Anterior cingulate cortex (tissue), 58 donors: ENCODE results near the gene METTL25B.

Experiments used
- DNase-seq, 58 donors: peaks; one replicate each; lab custom pipeline; 2025; lab: John Stamatoyannopoulos, UW

The METTL25B gene

GRCh38 chr1:156727926-156728598, at the start of gene METTL25B:
TSS of gene METTL25B (plus strand) at chr1:156728469. CDS start at chr1:156729105, 636 bp downstream.
- peak in 56 of 58 donors; percentile 52 to 95 (median 85) for DNase-seq

- no peak for DNase-seq
These were observed 48.2 kb upstream of the METTL25B start for GRCh38 chr1:156680056-156680455.

GRCh38 chr1:156681196-156681960, 46.9 kb upstream of the METTL25B start:
- DNase-seq, result no peak

GRCh38 chr1:156682166-156682890, 45.9 kb upstream of the METTL25B start:
- no peak for DNase-seq

- no peak for DNase-seq
These were observed 44.0 kb upstream of the METTL25B start for GRCh38 chr1:156684227-156684782.

- DNase-seq, result peak in 50 of 58 donors; percentile 3 to 75 (median 42)
These were observed 39.0 kb upstream of the METTL25B start for GRCh38 chr1:156689035-156689952.

- no peak for DNase-seq
These were observed 38.2 kb upstream of the METTL25B start for GRCh38 chr1:156689953-156690674.

GRCh38 chr1:156690675-156691036, 37.6 kb upstream of the METTL25B start:
- no peak for DNase-seq

GRCh38 chr1:156691191-156691590, 37.1 kb upstream of the METTL25B start:
- no peak for DNase-seq

- DNase-seq, result no peak
These were observed 36.4 kb upstream of the METTL25B start for GRCh38 chr1:156691665-156692440.

GRCh38 chr1:156692441-156692924, 35.8 kb upstream of the METTL25B start:
- no peak for DNase-seq

GRCh38 chr1:156692925-156693847, 35.1 kb upstream of the METTL25B start:
- DNase-seq, result no peak

- no peak for DNase-seq
These were observed 34.2 kb upstream of the METTL25B start for GRCh38 chr1:156693848-156694689.

- no peak for DNase-seq
These were observed 33.6 kb upstream of the METTL25B start for GRCh38 chr1:156694690-156694962.

- DNase-seq, result no peak
These were observed 31.5 kb upstream of the METTL25B start for GRCh38 chr1:156696755-156697154.

GRCh38 chr1:156697481-156697880, 30.8 kb upstream of the METTL25B start:
- no peak for DNase-seq
